ENCODE data around the gene KDM2A.

KDM2A gene

GRCh38 chr11:67275606-67276409 lies 156.7 kb downstream of the KDM2A start:
- H3K4me3 ChIP-seq (ENCODE audit: control insufficient read depth, low read depth, low read length), result no peak overlapping the region
- TF ChIP-seq CTCF (IDR thresholded peaks at IDR 0.05; ENCODE audit: control insufficient read depth, insufficient read depth, low read depth, low read length, missing control alignments), result no peak
- no peak for DNase-seq (ENCODE audit: low read depth)

GRCh38 chr11:67276781-67277230 lies 157.7 kb downstream of the KDM2A start:
- peak; percentile 51 for TF ChIP-seq CTCF (IDR thresholded peaks at IDR 0.05; ENCODE audit: control insufficient read depth, insufficient read depth, low read depth, low read length, missing control alignments)
- H3K4me3 ChIP-seq (ENCODE audit: control insufficient read depth, low read depth, low read length), result peak overlapping the region; percentile 45
- DNase-seq (ENCODE audit: low read depth), result no peak

GRCh38 chr11:67277231-67277961 lies 158.3 kb downstream of the KDM2A start:
- peak overlapping the region; percentile 45 for H3K4me3 ChIP-seq (ENCODE audit: control insufficient read depth, low read depth, low read length)

GRCh38 chr11:67278135-67278938 lies 159.3 kb downstream of the KDM2A start:
- no peak for TF ChIP-seq CTCF (IDR thresholded peaks at IDR 0.05; ENCODE audit: control insufficient read depth, insufficient read depth, low read depth, low read length, missing control alignments)
- DNase-seq (ENCODE audit: low read depth), result no peak
- H3K4me3 ChIP-seq (ENCODE audit: control insufficient read depth, low read depth, low read length), result no peak overlapping the region

More at GRCh38 chr11:67277231-67277961, 158.3 kb downstream of the KDM2A start:
- no peak for TF ChIP-seq CTCF (IDR thresholded peaks at IDR 0.05; ENCODE audit: control insufficient read depth, insufficient read depth, low read depth, low read length, missing control alignments)
- no peak for DNase-seq (ENCODE audit: low read depth)

- no peak for TF ChIP-seq CTCF (IDR thresholded peaks at IDR 0.05; ENCODE audit: control insufficient read depth, insufficient read depth, low read depth, low read length, missing control alignments)
- no peak overlapping the region for H3K4me3 ChIP-seq (ENCODE audit: control insufficient read depth, low read depth, low read length)
- no peak for DNase-seq (ENCODE audit: low read depth)
Measured at GRCh38 chr11:67278939-67279588, 160.0 kb downstream of the KDM2A start.
